OCI-LY1 (cell line): Measurements from ENCODE around the gene DPH2.

Source experiments
- H2AFZ ChIP-seq: fragments of 200-600 bp; sonication (generic), shearing (Covaris generic); 2 replicates; pipeline ENCODE4 v1.6.0; 2014; ENCODE audit warnings: antibody characterized with exemption, mild to moderate bottlenecking, low read length
- H3F3A ChIP-seq: fragments of 200-600 bp; sonication (generic), shearing (Covaris generic); 2 replicates; pipeline ENCODE4 v1.6.0; 2014; ENCODE audit warnings: mild to moderate bottlenecking, antibody characterized with exemption, low read length, moderate library complexity; ENCODE audit not compliant: insufficient read depth
- H3K27ac ChIP-seq: fragments of 200-600 bp; sonication (generic); 2 replicates; pipeline ENCODE4 v1.5.1; 2014; ENCODE audit warnings: low read length, mixed run types, mild to moderate bottlenecking, low read depth; ENCODE audit not compliant: poor library complexity, severe bottlenecking
- H3K27me3 ChIP-seq: fragments of 200-600 bp; sonication (generic); 2 replicates; pipeline ENCODE4 v1.6.0; 2014; ENCODE audit warnings: antibody characterized with exemption, mild to moderate bottlenecking, low read length, moderate library complexity; ENCODE audit not compliant: insufficient read depth
- H3K36me3 ChIP-seq: fragments of 200-600 bp; sonication (generic); 2 replicates; pipeline ENCODE4 v1.6.1; 2014; ENCODE audit warnings: mild to moderate bottlenecking, antibody characterized with exemption, low read length, moderate library complexity, mixed read lengths; ENCODE audit not compliant: insufficient read depth
- H3K4me1 ChIP-seq: fragments of 200-600 bp; sonication (generic); 2 replicates; pipeline ENCODE4 v1.5.1; 2014; ENCODE audit warnings: mild to moderate bottlenecking, low read length, moderate library complexity; ENCODE audit not compliant: insufficient read depth, severe bottlenecking
- H3K4me2 ChIP-seq: fragments of 200-600 bp; sonication (generic), shearing (Covaris generic); 2 replicates; pipeline ENCODE4 v1.6.1; 2014; ENCODE audit warnings: low read length
- H3K4me3 ChIP-seq: fragments of 200-600 bp; sonication (generic); 2 replicates; pipeline ENCODE4 v1.5.1; 2014; ENCODE audit warnings: low read length, low read depth, mild to moderate bottlenecking, mixed read lengths; ENCODE audit not compliant: poor library complexity, severe bottlenecking
- H3K79me2 ChIP-seq: fragments of 200-600 bp; shearing (Covaris generic); 2 replicates; pipeline ENCODE4 v1.6.1; 2016; ENCODE audit warnings: mixed run types, low read length, mixed read lengths; ENCODE audit not compliant: insufficient read depth
- H3K9ac ChIP-seq: fragments of 200-600 bp; sonication (generic), shearing (Covaris generic); 2 replicates; pipeline ENCODE4 v1.6.1; 2014; ENCODE audit warnings: mild to moderate bottlenecking, low read length, mixed read lengths
- H3K9me2 ChIP-seq: fragments of 200-600 bp; sonication (generic), shearing (Covaris generic); 2 replicates; pipeline ENCODE4 v1.6.1; 2014; ENCODE audit warnings: low read depth, mild to moderate bottlenecking, low read length, mixed read lengths
- H3K9me3 ChIP-seq: fragments of 200-600 bp; shearing (Covaris generic); 2 replicates; pipeline ENCODE4 v1.6.1; 2014; ENCODE audit warnings: low read length, mixed read lengths
- H4K20me1 ChIP-seq: fragments of 200-600 bp; sonication (generic), shearing (Covaris generic); 2 replicates; pipeline ENCODE4 v1.6.0; 2016; ENCODE audit warnings: mild to moderate bottlenecking, low read length; ENCODE audit not compliant: insufficient read depth
- CTCF ChIP-seq: fragments of 200-600 bp; sonication (generic), shearing (Covaris generic); IDR thresholded peaks from 2 replicates; pipeline ENCODE4 v1.5.1; 2017; ENCODE audit warnings: mild to moderate bottlenecking, antibody characterized with exemption, low read length, moderate library complexity, mixed read lengths
- EZH2 ChIP-seq: fragments of 200-600 bp; sonication (generic), shearing (Covaris generic); IDR thresholded peaks from 2 replicates; pipeline ENCODE4 v1.8.0; 2017; ENCODE audit warnings: borderline replicate concordance, mixed run types, mild to moderate bottlenecking, antibody characterized with exemption, low read length, moderate library complexity, mixed read lengths

The DPH2 gene

GRCh38 chr1:44002165-44002564, 32.4 kb downstream of the DPH2 start:
- H3K9me2 ChIP-seq: no peaks in the 10 kb centered on the region
- no peak overlapping the region for H2AFZ ChIP-seq
- H3K4me1 ChIP-seq: no peaks in the 10 kb centered on the region
- H3K27me3 ChIP-seq: no peaks in the 10 kb centered on the region
- no peaks in the 10 kb centered on the region for H3K79me2 ChIP-seq
- H4K20me1 ChIP-seq: no peaks in the 10 kb centered on the region
- no peak overlapping the region for H3K27ac ChIP-seq
- no peaks in the 10 kb centered on the region for H3F3A ChIP-seq
- no peak overlapping the region for H3K4me2 ChIP-seq
- H3K9me3 ChIP-seq: no peaks in the 10 kb centered on the region
- no peak overlapping the region for H3K9ac ChIP-seq
- TF ChIP-seq EZH2: no peak
- TF ChIP-seq CTCF: no peak
- H3K4me3 ChIP-seq: no peak overlapping the region
- H3K36me3 ChIP-seq: no peaks in the 10 kb centered on the region

DNA sequence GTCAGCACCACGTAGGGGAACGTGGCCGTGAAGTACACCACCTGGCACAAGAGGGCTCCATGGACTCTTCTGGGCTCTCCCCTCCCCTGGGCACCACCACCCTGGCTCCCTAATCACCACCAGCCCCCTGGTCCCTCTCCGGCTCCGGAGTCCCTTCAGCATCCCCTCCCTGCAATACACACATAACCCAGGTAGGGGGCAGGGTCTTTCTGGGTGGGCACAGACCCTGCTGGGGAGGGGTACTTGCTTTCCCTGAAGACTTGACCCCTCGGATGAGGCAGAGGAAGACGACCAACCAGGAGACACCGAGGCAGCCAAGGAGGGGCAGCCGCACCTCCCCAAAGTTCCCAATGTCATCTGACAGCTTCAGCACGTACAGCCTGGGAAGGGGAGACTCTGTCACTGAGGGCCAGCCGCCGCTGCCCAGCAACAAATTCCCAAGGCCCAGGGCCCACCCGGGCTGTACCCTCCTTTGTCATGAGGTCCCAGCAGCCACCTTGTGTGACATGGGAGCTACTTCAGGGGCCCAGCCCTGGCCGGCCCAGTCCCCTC, 32.9 kb downstream of the DPH2 start:
- H3K4me2 ChIP-seq: no peak overlapping the region
- H3K9ac ChIP-seq: no peak overlapping the region
- no peaks in the 10 kb centered on the region for H3K9me2 ChIP-seq
- no peaks in the 10 kb centered on the region for H3F3A ChIP-seq
- H3K4me1 ChIP-seq: no peaks in the 10 kb centered on the region
- no peaks in the 10 kb centered on the region for H4K20me1 ChIP-seq
- no peak overlapping the region for H3K4me3 ChIP-seq
- no peak overlapping the region for H3K27ac ChIP-seq
- TF ChIP-seq EZH2: no peak
- TF ChIP-seq CTCF: no peak
- H3K9me3 ChIP-seq: no peaks in the 10 kb centered on the region
- no peaks in the 10 kb centered on the region for H3K27me3 ChIP-seq
- no peaks in the 10 kb centered on the region for H3K36me3 ChIP-seq
- H2AFZ ChIP-seq: no peak overlapping the region
- no peaks in the 10 kb centered on the region for H3K79me2 ChIP-seq

GRCh38 chr1:44008259-44008658, 38.4 kb downstream of the DPH2 start:
- no peaks in the 10 kb centered on the region for H3F3A ChIP-seq
- TF ChIP-seq EZH2: no peak
- TF ChIP-seq CTCF: no peak
- no peaks in the 10 kb centered on the region for H3K27me3 ChIP-seq
- H3K9ac ChIP-seq: no peak overlapping the region
- H3K27ac ChIP-seq: no peak overlapping the region
- no peaks in the 10 kb centered on the region for H3K9me3 ChIP-seq
- no peak overlapping the region for H2AFZ ChIP-seq
- H4K20me1 ChIP-seq: no peaks in the 10 kb centered on the region
- H3K36me3 ChIP-seq: no peaks in the 10 kb centered on the region
- H3K4me1 ChIP-seq: no peaks in the 10 kb centered on the region
- no peak overlapping the region for H3K4me3 ChIP-seq
- no peak overlapping the region for H3K4me2 ChIP-seq
- no peaks in the 10 kb centered on the region for H3K9me2 ChIP-seq
- H3K79me2 ChIP-seq: no peaks in the 10 kb centered on the region
